ENCODE data around the gene HPCAL4. TPM values are rescaled to one million over a fixed set of nuclear protein-coding genes. Genes with fewer than 3 reads are reported as not detected.

The HPCAL4 gene
- total RNA-seq, 1 donor from 2014 or later, result 0.60 TPM

- Mint-ChIP-seq H3K4me3 (no peak overlapping the region), H3K27ac (no peak overlapping the region), H3K36me3 (no peaks in the 10 kb centered on the region), H3K27me3 (ENCODE audit: low read depth) (peaks cover 96% of the 10 kb centered on the region), H3K9me3 (no peaks in the 10 kb centered on the region), H3K4me1 (peaks cover 2% of the 10 kb centered on the region)
- no peak for TF ChIP-seq CTCF (IDR thresholded peaks at IDR 0.05; ENCODE audit: unreplicated experiment)
- no peak for DNase-seq (ENCODE audit: low spot score in 2 of 2, unreplicated experiment in 2 of 2)
Observed at GRCh38 chr1:39732730-39733129, 41.5 kb upstream of the HPCAL4 start.

DNA sequence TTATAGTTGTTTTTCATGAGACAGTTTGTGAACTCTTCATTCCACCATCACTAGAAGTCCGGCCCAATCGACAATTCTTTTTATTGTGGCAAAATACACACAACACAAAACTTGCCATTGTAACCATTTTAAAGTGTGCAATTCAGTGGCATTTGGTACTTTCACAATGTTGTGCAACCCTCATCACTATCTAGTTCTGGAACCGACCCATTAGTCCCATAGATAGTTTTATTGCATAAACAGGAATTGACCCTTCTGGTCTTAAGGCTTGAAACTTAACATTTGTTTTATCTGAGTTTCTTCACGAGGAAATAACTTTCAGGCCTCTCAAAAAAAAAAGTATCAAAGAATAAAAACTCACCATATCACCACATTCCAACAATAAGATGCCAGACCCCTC lies 38.6 kb upstream of the HPCAL4 start:
- Mint-ChIP-seq H3K36me3 (no peaks in the 10 kb centered on the region), H3K4me3 (no peak overlapping the region), H3K27ac (no peak overlapping the region), H3K27me3 (ENCODE audit: low read depth) (peaks cover 98% of the 10 kb centered on the region), H3K9me3 (no peaks in the 10 kb centered on the region), H3K4me1 (peaks cover 2% of the 10 kb centered on the region)
- TF ChIP-seq CTCF (IDR thresholded peaks at IDR 0.05; ENCODE audit: unreplicated experiment), result no peak
- no peak for DNase-seq (ENCODE audit: low spot score in 2 of 2, unreplicated experiment in 2 of 2)

- no peak for DNase-seq (ENCODE audit: low spot score in 2 of 2, unreplicated experiment in 2 of 2)
- no peak for TF ChIP-seq CTCF (IDR thresholded peaks at IDR 0.05; ENCODE audit: unreplicated experiment)
- Mint-ChIP-seq H3K4me1 (peaks cover 2% of the 10 kb centered on the region), H3K4me3 (no peak overlapping the region), H3K27ac (no peak overlapping the region), H3K9me3 (no peaks in the 10 kb centered on the region), H3K27me3 (ENCODE audit: low read depth) (peaks cover 98% of the 10 kb centered on the region), H3K36me3 (no peaks in the 10 kb centered on the region)
Observed at GRCh38 chr1:39729030-39729429, 37.8 kb upstream of the HPCAL4 start.

DNA sequence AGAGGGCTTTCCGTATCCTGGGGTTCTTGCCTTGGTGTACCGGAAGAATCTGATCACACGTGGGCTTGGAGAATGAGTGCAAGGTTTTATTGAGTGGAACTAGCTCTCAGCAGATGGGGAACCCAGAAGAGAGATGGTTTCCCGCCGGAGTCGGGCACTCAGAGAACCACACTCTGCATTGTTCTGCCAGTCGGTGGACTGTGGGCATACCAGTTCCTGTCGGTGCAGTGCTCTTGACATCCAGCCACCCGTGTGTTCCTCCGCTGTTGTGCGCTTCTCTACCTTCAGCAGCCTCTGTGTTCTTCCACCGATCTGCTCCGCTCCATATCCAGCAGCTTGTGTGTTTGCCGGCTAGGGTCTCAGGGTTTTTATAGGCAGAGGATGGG lies 36.7 kb upstream of the HPCAL4 start:
- DNase-seq (ENCODE audit: low spot score in 2 of 2, unreplicated experiment in 2 of 2), result no peak
- Mint-ChIP-seq H3K36me3 (no peaks in the 10 kb centered on the region), H3K4me1 (peaks cover 2% of the 10 kb centered on the region), H3K27me3 (ENCODE audit: low read depth) (peaks cover 95% of the 10 kb centered on the region), H3K27ac (no peak overlapping the region), H3K9me3 (no peaks in the 10 kb centered on the region), H3K4me3 (no peak overlapping the region)
- no peak for TF ChIP-seq CTCF (IDR thresholded peaks at IDR 0.05; ENCODE audit: unreplicated experiment)

- no peaks in the 10 kb centered on the region for H3K9me3 Mint-ChIP-seq
- no peak overlapping the region for H3K27ac Mint-ChIP-seq
- no peak for TF ChIP-seq CTCF (IDR thresholded peaks at IDR 0.05; ENCODE audit: unreplicated experiment)
- H3K36me3 Mint-ChIP-seq, result no peaks in the 10 kb centered on the region
- peaks cover 92% of the 10 kb centered on the region for H3K27me3 Mint-ChIP-seq (ENCODE audit: low read depth)
- H3K4me3 Mint-ChIP-seq, result no peak overlapping the region
- no peak for DNase-seq (ENCODE audit: low spot score in 2 of 2, unreplicated experiment in 2 of 2)
- H3K4me1 Mint-ChIP-seq, result peaks cover 2% of the 10 kb centered on the region
Observed at GRCh38 chr1:39727221-39727931, 36.1 kb upstream of the HPCAL4 start.

All from mesothelial cell of epicardium (in vitro differentiated cells).